Right renal cortex interstitium (tissue), 3 donors: ENCODE data around the gene RAG1. TPM values are rescaled to one million over a fixed set of nuclear protein-coding genes. Genes with fewer than 3 reads are reported as not detected.
"Not testable (repeated sequence)": the region's sequence is repeated elsewhere in the genome, so short reads cannot be mapped to it uniquely, and the experiment has no call there.

Experiments used
- DNase-seq, 3 donors: peaks; one replicate each; pipeline ENCODE4 v3.0.0-alpha.2; 2013; ENCODE audit warnings: low read depth in 3 of 3, low spot score in 2 of 3
- polyA plus RNA-seq, 3 donors: library from polyadenylated mRNA; unstranded; fragments of 120-200 nt; gene quantifications; one replicate each; pipeline ENCODE4 v1.2.1, GENCODE V29; 2013; ENCODE audit not compliant: insufficient read length in 3 of 3

RAG1 gene
- 1 to 10 TPM; 3.1 to 3.6 (median 3.5) TPM for polyA plus RNA-seq

- DNase-seq = no peak
These were observed at the start of gene RAG1 for GRCh38 chr11:36567694-36568093. RAG1 (plus strand) TSS chr11:36568007; CDS start chr11:36573305, 5,298 bp downstream.

GRCh38 chr11:36530840-36531239, 37.0 kb upstream of the RAG1 start:
- DNase-seq = no peak

- no peak for DNase-seq
These were observed 34.7 kb upstream of the RAG1 start for GRCh38 chr11:36532941-36533601.

DNA sequence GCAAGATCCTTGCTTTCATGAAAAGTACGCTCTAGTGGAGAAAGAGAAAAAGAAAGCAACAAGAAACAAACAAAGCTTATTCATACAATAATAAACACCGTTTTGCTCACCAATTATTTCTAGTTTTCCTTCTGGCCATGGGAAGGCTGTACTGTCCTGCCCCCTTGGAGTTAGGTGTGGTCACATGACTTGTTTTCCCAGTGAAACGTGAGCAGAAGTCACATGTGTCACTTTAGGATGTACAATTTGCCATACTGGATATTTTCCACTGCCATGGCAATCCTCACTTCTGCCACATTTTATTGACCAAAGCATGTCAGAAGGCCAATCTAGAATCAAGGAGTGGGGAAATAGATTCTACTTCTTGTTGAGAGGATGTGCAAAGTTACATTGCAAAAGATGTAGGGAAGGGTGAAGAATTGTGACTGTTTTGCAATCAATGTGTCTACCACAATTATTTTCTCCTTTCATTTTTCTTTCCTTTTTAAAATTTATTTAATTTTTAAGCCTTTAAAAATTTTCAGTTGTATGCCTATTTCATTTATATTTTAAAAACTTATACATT, 33.4 kb upstream of the RAG1 start:
- no peak for DNase-seq

DNA sequence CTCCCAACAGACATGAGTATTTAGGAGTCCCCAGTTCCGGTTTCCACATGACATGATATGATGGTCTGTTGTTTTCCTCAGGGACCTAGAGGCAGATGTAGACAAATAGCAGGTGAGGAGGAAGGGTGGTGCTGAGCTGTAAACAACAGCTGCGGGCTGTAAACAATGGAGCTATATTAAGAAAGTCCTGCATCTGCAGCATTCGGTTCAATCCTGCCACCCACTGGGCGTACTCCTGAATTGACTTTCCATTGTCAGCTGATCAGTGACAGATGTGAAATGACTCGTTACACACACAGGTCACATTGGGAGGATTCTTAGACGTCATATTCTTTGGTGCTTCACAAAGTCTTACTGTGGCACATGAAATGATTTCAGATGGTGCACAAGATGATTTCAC, 26.8 kb upstream of the RAG1 start:
- DNase-seq = no peak

DNA sequence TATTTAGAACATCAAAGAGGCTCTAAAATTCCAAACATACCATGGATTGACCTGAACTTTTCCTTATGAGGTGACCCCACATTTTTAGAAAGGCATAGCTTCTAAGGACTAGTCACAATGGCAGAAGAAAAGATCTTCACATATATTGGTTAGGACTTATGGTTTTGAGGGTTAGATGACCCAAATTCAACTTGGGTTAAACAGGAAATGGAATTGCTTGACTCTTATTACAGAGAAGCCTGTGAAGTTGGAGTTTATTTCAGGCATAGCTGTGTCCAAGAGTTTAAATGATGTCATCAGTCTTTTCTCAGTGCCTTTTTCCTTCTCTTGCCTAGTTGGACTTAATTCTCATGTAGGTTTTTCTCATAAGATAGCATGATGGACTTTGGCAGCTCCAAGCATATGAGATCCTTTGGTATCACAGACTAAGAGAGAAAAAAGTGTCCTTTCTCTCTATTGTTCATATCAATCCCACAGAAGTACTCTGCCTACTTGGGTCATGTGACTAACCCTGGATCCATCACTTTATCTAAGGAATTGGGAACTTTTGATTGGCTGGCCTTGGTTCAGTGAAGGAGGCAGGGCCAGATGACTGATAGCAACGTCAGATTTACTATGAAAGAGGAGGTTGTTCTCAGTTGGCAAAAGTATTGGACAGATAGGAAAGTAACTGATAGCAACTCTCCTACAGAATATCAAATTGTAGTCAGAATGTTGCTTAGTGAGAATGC, 17.3 kb upstream of the RAG1 start:
- DNase-seq = no peak

DNA sequence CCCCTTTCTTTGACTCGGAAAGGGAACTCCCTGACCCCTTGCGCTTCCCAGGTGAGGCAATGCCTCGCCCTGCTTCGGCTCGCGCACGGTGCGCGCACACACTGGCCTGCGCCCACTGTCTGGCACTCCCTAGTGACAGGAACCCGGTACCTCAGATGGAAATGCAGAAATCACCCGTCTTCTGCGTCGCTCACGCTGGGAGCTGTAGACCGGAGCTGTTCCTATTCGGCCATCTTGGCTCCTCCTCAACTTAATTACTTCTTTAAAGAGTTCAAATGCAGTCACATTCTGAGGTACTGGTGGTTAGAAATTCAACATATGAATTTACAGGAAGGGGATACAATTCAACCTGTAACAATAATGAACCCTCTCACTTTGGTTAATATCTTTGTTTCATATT, 10.4 kb upstream of the RAG1 start:
- DNase-seq = not testable (repeated sequence)

DNA sequence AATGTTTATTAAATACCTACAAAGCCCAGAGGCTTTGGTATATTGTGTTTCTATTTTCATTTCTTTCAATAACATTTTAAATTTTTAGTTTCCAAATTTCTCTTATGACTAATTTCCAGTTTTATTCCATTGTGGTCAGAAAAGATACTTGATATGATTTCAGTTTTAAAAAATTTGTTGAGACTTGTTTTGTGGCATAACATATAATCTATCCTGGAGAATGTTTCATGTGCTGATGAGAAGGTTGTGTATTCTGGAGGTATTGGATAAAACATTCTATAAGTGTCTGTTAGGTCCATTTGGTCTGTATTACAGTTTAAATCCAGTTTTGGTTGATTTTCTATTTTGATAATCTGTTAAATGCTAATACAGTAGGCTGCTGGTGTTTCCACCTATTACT, 9.8 kb upstream of the RAG1 start:
- DNase-seq = no peak

GRCh38 chr11:36558571-36559413, 9.0 kb upstream of the RAG1 start:
- no peak for DNase-seq

- DNase-seq = peak; percentile 56 to 65 (median 62)
These were observed 3.3 kb upstream of the RAG1 start for GRCh38 chr11:36564376-36565030.

- DNase-seq = no peak
These were observed 2.7 kb upstream of the RAG1 start for GRCh38 chr11:36565031-36565610.

GRCh38 chr11:36566407-36567053, 1.3 kb upstream of the RAG1 start:
- no peak for DNase-seq

DNA sequence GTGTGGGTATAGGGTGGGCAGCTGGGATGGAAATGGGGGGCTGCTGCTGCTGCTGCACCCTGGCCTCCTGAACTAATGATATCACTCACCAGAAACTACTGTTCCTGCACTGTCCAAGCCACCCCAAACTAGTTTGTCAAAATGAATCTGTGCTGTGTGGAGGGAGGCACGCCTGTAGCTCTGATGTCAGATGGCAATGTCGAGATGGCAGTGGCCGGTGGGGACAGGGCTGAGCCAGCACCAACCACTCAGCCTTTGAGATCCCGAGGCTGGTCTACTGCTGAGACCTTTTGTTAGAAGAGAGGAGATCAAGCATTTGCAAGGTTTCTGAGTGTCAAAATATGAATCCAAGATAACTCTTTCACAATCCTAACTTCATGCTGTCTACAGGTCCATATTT, 1.3 kb downstream of the RAG1 start:
- no peak for DNase-seq

DNA sequence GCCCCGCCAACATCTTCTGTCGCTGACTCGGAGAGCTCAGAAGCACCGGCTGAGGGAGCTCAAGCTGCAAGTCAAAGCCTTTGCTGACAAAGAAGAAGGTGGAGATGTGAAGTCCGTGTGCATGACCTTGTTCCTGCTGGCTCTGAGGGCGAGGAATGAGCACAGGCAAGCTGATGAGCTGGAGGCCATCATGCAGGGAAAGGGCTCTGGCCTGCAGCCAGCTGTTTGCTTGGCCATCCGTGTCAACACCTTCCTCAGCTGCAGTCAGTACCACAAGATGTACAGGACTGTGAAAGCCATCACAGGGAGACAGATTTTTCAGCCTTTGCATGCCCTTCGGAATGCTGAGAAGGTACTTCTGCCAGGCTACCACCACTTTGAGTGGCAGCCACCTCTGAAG, 6.7 kb downstream of the RAG1 start:
- no peak for DNase-seq

DNA sequence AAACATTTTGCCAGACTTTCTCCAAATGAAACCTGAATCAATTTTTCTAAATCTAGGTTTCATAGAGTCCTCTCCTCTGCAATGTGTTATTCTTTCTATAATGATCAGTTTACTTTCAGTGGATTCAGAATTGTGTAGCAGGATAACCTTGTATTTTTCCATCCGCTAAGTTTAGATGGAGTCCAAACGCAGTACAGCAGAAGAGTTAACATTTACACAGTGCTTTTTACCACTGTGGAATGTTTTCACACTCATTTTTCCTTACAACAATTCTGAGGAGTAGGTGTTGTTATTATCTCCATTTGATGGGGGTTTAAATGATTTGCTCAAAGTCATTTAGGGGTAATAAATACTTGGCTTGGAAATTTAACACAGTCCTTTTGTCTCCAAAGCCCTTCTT, 9.6 kb downstream of the RAG1 start:
- DNase-seq = no peak

- no peak for DNase-seq
These were observed 10.1 kb downstream of the RAG1 start for GRCh38 chr11:36577859-36578258.

- DNase-seq = no peak
These were observed 10.7 kb downstream of the RAG1 start for GRCh38 chr11:36578458-36578857.

- no peak for DNase-seq
These were observed 13.7 kb downstream of the RAG1 start for GRCh38 chr11:36581536-36581935.

DNA sequence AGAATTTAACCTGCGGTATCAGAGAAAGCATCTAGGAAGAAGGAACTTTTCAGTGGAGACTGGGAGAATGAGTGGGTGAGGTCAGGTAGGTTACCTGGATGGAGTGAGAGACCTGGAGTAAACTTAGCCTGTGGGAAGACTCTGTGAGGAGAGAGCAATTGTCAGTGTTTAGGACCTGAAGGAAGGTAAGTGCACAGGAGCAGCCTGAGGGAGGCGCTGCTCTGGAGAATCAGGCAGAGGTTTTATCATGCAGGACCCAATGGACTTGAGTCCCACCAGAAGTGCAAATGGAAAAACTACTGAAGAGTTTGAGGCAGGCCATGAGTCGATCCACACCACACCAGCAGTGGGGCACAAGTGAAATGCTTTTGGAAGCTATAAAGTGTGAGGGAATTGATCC, 15.9 kb downstream of the RAG1 start:
- DNase-seq = no peak

DNA sequence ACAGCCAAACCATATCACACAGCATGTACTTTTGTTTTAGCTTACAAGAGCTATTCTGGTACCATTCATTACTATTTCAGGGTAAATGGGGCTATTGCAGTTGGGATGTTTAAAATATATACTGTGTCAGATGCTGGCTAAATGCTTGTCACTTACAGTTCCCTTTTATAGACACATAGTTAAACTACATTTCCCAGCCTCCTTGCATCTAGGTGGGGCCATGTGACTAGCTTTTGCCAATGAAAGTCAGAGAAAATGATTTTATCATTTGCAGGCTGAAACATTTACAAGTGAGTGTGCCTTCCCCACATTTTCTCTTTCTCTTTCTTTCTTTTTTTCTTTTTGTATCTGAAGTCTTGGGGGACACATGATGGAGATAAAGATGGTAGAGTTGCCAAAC, 18.7 kb downstream of the RAG1 start:
- no peak for DNase-seq
